ENCODE measurements around the gene BMPR1A. TPM values are rescaled to one million over a fixed set of nuclear protein-coding genes. Genes with fewer than 3 reads are reported as not detected.
A peak's percentile ranks its signal among the peaks of the same experiment; 100 is the strongest.

Gene BMPR1A
- total and polyA plus RNA-seq, 9 of the 15 experiments (the other 6 are each of a cell fraction or from before 2014, with no cell fraction given), result 1.6 to 17.5 (median 9.1) TPM

DNA sequence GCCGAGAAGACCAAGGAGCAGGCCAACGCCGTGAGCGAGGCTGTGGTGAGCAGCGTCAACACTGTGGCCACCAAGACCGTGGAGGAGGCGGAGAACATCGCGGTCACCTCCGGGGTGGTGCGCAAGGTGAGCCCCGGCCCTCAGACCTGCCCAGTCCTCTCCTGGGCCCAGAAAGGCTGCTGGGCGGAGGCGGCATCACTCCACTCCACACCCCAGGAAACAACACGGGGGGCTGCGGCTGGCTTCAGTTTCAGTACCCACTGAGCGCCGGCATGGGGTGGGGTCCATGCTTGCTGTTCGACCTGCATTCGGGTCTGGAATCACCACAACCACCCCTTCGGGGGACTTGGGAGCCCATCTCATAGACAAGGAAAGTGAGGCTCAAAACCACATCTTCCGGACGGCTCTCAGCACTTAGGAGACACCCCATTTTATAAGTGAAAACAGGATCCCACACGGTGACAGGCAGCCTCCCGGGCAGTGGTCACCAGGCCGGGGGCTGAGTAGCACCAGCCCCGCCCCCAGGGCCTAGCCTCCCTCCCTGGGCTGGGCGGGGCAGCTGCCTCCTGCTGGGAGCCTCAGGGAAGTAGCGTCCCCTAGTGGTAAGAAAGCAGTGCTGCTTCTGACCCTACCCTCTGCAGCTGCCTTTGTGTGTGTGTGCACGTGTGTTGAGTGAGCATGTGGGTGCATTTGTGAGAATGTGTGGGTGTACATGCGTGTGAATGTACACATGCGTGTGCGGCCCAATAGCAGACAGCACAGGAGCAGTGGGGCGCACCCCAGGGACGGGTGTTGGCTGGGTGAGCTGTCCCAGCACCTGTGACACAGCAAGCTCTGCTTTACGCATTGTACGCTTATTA is 203.8 kb downstream of the BMPR1A start (continued):
- TF ChIP-seq, protein P1, sequence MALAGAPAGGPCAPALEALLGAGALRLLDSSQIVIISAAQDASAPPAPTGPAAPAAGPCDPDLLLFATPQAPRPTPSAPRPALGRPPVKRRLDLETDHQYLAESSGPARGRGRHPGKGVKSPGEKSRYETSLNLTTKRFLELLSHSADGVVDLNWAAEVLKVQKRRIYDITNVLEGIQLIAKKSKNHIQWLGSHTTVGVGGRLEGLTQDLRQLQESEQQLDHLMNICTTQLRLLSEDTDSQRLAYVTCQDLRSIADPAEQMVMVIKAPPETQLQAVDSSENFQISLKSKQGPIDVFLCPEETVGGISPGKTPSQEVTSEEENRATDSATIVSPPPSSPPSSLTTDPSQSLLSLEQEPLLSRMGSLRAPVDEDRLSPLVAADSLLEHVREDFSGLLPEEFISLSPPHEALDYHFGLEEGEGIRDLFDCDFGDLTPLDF (CRISPR knock-in tag; IDR thresholded peaks at IDR 0.05), result no peak
- TF ChIP-seq, protein P2, sequence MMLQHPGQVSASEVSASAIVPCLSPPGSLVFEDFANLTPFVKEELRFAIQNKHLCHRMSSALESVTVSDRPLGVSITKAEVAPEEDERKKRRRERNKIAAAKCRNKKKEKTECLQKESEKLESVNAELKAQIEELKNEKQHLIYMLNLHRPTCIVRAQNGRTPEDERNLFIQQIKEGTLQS (IDR thresholded peaks at IDR 0.05), result no peak
- TF ChIP-seq, protein P2 (CRISPR knock-in tag; conservative IDR thresholded peaks at IDR 0.05), result no peak
- TF ChIP-seq HCFC1 (IDR thresholded peaks at IDR 0.05; ENCODE audit: low read depth, low read length) (no peak), KHSRP (IDR thresholded peaks at IDR 0.05) (no peak), HIVEP1 (CRISPR knock-in tag; IDR thresholded peaks at IDR 0.05) (no peak), ZNF224 (CRISPR knock-in tag; IDR thresholded peaks at IDR 0.05) (no peak), BHLHE40 (IDR thresholded peaks at IDR 0.05; ENCODE audit: low read length) (peak; percentile 81), XRCC4 (IDR thresholded peaks at IDR 0.05; ENCODE audit: extremely low read depth, insufficient read depth, insufficient read length) (no peak), TFAM (CRISPR knock-in tag; conservative IDR thresholded peaks at IDR 0.05) (no peak), CCNT2 (IDR thresholded peaks at IDR 0.05; ENCODE audit: borderline replicate concordance, extremely low read depth, insufficient read length, low read depth, low read length) (no peak), IRF2 (CRISPR knock-in tag; IDR thresholded peaks at IDR 0.05) (no peak), JUN (IDR thresholded peaks at IDR 0.05; ENCODE audit: borderline replicate concordance, low read depth, low read length) (no peak; the same call in 1 of the 2 replicates), JUN (CRISPR knock-in tag; IDR thresholded peaks at IDR 0.05; ENCODE audit: borderline replicate concordance) (no peak), RBM39 (optimal IDR thresholded peaks at IDR 0.05; ENCODE audit: low read depth, low read length) (no peak), RAD51 (IDR thresholded peaks at IDR 0.05; ENCODE audit: borderline replicate concordance, low read depth) (no peak)
- TF ChIP-seq, protein P3, sequence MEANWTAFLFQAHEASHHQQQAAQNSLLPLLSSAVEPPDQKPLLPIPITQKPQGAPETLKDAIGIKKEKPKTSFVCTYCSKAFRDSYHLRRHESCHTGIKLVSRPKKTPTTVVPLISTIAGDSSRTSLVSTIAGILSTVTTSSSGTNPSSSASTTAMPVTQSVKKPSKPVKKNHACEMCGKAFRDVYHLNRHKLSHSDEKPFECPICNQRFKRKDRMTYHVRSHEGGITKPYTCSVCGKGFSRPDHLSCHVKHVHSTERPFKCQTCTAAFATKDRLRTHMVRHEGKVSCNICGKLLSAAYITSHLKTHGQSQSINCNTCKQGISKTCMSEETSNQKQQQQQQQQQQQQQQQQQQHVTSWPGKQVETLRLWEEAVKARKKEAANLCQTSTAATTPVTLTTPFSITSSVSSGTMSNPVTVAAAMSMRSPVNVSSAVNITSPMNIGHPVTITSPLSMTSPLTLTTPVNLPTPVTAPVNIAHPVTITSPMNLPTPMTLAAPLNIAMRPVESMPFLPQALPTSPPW (CRISPR knock-in tag; IDR thresholded peaks at IDR 0.05), result peak; percentile 88
- TF ChIP-seq, protein P4, sequence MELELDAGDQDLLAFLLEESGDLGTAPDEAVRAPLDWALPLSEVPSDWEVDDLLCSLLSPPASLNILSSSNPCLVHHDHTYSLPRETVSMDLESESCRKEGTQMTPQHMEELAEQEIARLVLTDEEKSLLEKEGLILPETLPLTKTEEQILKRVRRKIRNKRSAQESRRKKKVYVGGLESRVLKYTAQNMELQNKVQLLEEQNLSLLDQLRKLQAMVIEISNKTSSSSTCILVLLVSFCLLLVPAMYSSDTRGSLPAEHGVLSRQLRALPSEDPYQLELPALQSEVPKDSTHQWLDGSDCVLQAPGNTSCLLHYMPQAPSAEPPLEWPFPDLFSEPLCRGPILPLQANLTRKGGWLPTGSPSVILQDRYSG (tag; conservative IDR thresholded peaks at IDR 0.05; ENCODE audit: low read depth), result no peak
- TF ChIP-seq, protein P5, sequence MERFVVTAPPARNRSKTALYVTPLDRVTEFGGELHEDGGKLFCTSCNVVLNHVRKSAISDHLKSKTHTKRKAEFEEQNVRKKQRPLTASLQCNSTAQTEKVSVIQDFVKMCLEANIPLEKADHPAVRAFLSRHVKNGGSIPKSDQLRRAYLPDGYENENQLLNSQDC (CRISPR knock-in tag; IDR thresholded peaks at IDR 0.05), result no peak
- TF ChIP-seq, protein P6, sequence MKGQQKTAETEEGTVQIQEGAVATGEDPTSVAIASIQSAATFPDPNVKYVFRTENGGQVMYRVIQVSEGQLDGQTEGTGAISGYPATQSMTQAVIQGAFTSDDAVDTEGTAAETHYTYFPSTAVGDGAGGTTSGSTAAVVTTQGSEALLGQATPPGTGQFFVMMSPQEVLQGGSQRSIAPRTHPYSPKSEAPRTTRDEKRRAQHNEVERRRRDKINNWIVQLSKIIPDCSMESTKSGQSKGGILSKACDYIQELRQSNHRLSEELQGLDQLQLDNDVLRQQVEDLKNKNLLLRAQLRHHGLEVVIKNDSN (CRISPR knock-in tag; IDR thresholded peaks at IDR 0.05), result peak; percentile 27; the same call in 1 of the 2 replicates
- TF ChIP-seq, protein P7, sequence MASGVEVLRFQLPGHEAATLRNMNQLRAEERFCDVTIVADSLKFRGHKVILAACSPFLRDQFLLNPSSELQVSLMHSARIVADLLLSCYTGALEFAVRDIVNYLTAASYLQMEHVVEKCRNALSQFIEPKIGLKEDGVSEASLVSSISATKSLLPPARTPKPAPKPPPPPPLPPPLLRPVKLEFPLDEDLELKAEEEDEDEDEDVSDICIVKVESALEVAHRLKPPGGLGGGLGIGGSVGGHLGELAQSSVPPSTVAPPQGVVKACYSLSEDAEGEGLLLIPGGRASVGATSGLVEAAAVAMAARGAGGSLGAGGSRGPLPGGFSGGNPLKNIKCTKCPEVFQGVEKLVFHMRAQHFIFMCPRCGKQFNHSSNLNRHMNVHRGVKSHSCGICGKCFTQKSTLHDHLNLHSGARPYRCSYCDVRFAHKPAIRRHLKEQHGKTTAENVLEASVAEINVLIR (CRISPR knock-in tag; IDR thresholded peaks at IDR 0.05), result no peak

All from K562 (cell line).